OCI-M2 (cell line): ENCODE results near the gene CXorf58.

Source experiments
- DNase-seq: peaks from one replicate; lab custom pipeline; 2025; ENCODE audit not compliant: unreplicated experiment; lab: John Stamatoyannopoulos, UW

CXorf58 gene

GRCh38 chrX:23900220-23900797 lies 7.5 kb upstream of the CXorf58 start:
- DNase-seq: no peak

GRCh38 chrX:23901060-23901459 lies 6.7 kb upstream of the CXorf58 start:
- DNase-seq: no peak

GRCh38 chrX:23901805-23902204 lies 6.0 kb upstream of the CXorf58 start:
- DNase-seq: no peak

- DNase-seq: no peak
These were observed 5.4 kb upstream of the CXorf58 start for GRCh38 chrX:23902419-23902818.

GRCh38 chrX:23904096-23904495 lies 3.7 kb upstream of the CXorf58 start:
- no peak for DNase-seq

- no peak for DNase-seq
These were observed 702 bp upstream of the CXorf58 start for GRCh38 chrX:23907111-23907497.

GRCh38 chrX:23908219-23909004 lies 606 bp downstream of the CXorf58 start:
- DNase-seq: no peak

GRCh38 chrX:23911126-23911835 lies 3.5 kb downstream of the CXorf58 start:
- DNase-seq: no peak

GRCh38 chrX:23919148-23919547 lies 11.3 kb downstream of the CXorf58 start:
- DNase-seq: no peak

GRCh38 chrX:23919706-23920320 lies 12.0 kb downstream of the CXorf58 start:
- DNase-seq: no peak

GRCh38 chrX:23926015-23926414 lies 18.2 kb downstream of the CXorf58 start:
- no peak for DNase-seq

- DNase-seq: no peak
These were observed 23.2 kb downstream of the CXorf58 start for GRCh38 chrX:23930894-23931604.

- DNase-seq: no peak
These were observed 24.2 kb downstream of the CXorf58 start for GRCh38 chrX:23932046-23932445.

- no peak for DNase-seq
These were observed 27.3 kb downstream of the CXorf58 start for GRCh38 chrX:23935106-23935505.

- no peak for DNase-seq
These were observed 28.4 kb downstream of the CXorf58 start for GRCh38 chrX:23936180-23936579.

- no peak for DNase-seq
These were observed 29.3 kb downstream of the CXorf58 start for GRCh38 chrX:23937100-23937499.

GRCh38 chrX:23938690-23939089 lies 30.9 kb downstream of the CXorf58 start:
- DNase-seq: no peak

- no peak for DNase-seq
These were observed 31.4 kb downstream of the CXorf58 start for GRCh38 chrX:23939203-23939602.

GRCh38 chrX:23944234-23944633 lies 36.4 kb downstream of the CXorf58 start:
- DNase-seq: no peak

- no peak for DNase-seq
These were observed 37.4 kb downstream of the CXorf58 start for GRCh38 chrX:23945206-23945605.

GRCh38 chrX:23952391-23952790 lies 44.6 kb downstream of the CXorf58 start:
- DNase-seq: no peak
